K562 (cell line): ENCODE measurements around the gene APOO. TPM values are rescaled to one million over a fixed set of nuclear protein-coding genes. Genes with fewer than 3 reads are reported as not detected.

Experiments
- ATAC-seq: fragments of 200-7000 bp; cut with Tn5 transposase; 3 replicates; pipeline ENCODE4 v1.9.1; 2020; ENCODE audit warnings: moderate library complexity
- BruUV-seq: library from RNA; stranded (reverse); fragments of 400-500 nt; replicated peaks from 2 replicates; lab custom pipeline; 2021; lab: Mats Ljungman, UMichigan
- CTCF ChIA-PET: fragments of 300-600 bp; formaldehyde crosslinking; extraction: SDS; loops from one replicate; lab custom pipeline; 2021; ENCODE audit warnings: low intra/inter-chr PET ratio; lab: Yijun Ruan, JAX
- POLR2A ChIA-PET: fragments of 300-600, 350-650 bp; sonication (Branson Sonifier 250); formaldehyde crosslinking; extraction: SDS; loops from one replicate; lab custom pipeline; 2021; ENCODE audit warnings: antibody characterized with exemption, inconsistent platforms; lab: Yijun Ruan, JAX
- DNase-seq, 4 experiments: peaks; one replicate each; pipeline versions ENCODE4 v3.0.0 to v3.0.0-alpha.2; 2011 to 2018; ENCODE audit warnings: low spot score in 3 of 4, mixed read lengths in 3 of 4; ENCODE audit errors: extremely low read depth in 1 of 4
- FAIRE-seq: peaks from 2 replicates; lab custom pipeline; 2011; peaks lifted over from hg19 to GRCh38; lab: Jason Lieb, UNC
- H2AFZ ChIP-seq: 2 replicates; pipeline ENCODE4 v1.6.0; 2011; ENCODE audit warnings: low read depth, low read length, control low read depth, inconsistent platforms
- H3K27ac ChIP-seq: fragments of 200-600 bp; 3 replicates; pipeline ENCODE4 v1.8.0; 2011; ENCODE audit warnings: low read depth, mild to moderate bottlenecking, control low read depth, inconsistent platforms, low read length, moderate library complexity, mixed read lengths; ENCODE audit errors: extremely low read depth
- H3K27me3 ChIP-seq, 2 experiments: fragments of 300-600 bp in 1 of 2; 2 replicates in 1 of 2; 3 replicates in 1 of 2; pipeline versions ENCODE4 v1.6.0 to v1.8.0; 2011; ENCODE audit warnings: inconsistent platforms in 2 of 2, low read length in 2 of 2, mild to moderate bottlenecking in 1 of 2, mixed read lengths in 1 of 2, moderate library complexity in 1 of 2; ENCODE audit not compliant: control insufficient read depth in 2 of 2, insufficient read depth in 2 of 2
- H3K36me3 ChIP-seq: fragments of 300-600 bp; 3 replicates; pipeline ENCODE4 v1.8.0; 2011; ENCODE audit warnings: mild to moderate bottlenecking, low read length, inconsistent platforms; ENCODE audit not compliant: control insufficient read depth, insufficient read depth
- H3K4me1 ChIP-seq, 2 experiments: fragments of 200-600 bp in 1 of 2; replicated peaks in 1 of 2; 2 replicates in 1 of 2; 3 replicates in 1 of 2; pipeline versions ENCODE4 v1.5.1 to v1.8.0; 2011; ENCODE audit warnings: inconsistent platforms in 2 of 2, low read length in 2 of 2, mild to moderate bottlenecking in 1 of 2, mixed read lengths in 1 of 2, moderate library complexity in 1 of 2; ENCODE audit not compliant: control insufficient read depth in 2 of 2, insufficient read depth in 2 of 2
- H3K4me2 ChIP-seq: 2 replicates; pipeline ENCODE4 v1.6.1; 2011; ENCODE audit warnings: low read length, control low read depth, inconsistent platforms, mixed read lengths; ENCODE audit not compliant: insufficient read depth
- H3K4me3 ChIP-seq: fragments of 200-600 bp; sonication (generic), shearing (Covaris generic); 2 replicates; pipeline ENCODE4 v1.5.1; 2016; ENCODE audit warnings: control low read depth, inconsistent platforms
- H3K79me2 ChIP-seq: fragments of 200-600 bp; 3 replicates; pipeline ENCODE4 v1.8.0; 2011; ENCODE audit warnings: low read length, inconsistent platforms; ENCODE audit not compliant: control insufficient read depth, insufficient read depth
- H3K9ac ChIP-seq, 2 experiments: 2 replicates each; pipeline versions ENCODE4 v1.6.0 to v1.6.1; 2011; ENCODE audit warnings: low read depth in 2 of 2, low read length in 2 of 2, control low read depth in 1 of 2, inconsistent platforms in 1 of 2, mild to moderate bottlenecking in 1 of 2, mixed read lengths in 1 of 2; ENCODE audit not compliant: insufficient read depth in 1 of 2
- H3K9me1 ChIP-seq: one replicate; pipeline ENCODE4 v1.6.0; 2011; ENCODE audit warnings: inconsistent platforms, mild to moderate bottlenecking, low read length, moderate library complexity; ENCODE audit not compliant: control insufficient read depth, insufficient read depth
- H3K9me3 ChIP-seq: replicated peaks from 2 replicates; pipeline ENCODE4 v1.5.1; 2011; ENCODE audit warnings: low read depth, low read length, inconsistent platforms; ENCODE audit not compliant: control insufficient read depth, insufficient read depth
- H4K20me1 ChIP-seq: replicated peaks from 2 replicates; pipeline ENCODE4 v1.6.1; 2011; ENCODE audit warnings: low read length, inconsistent platforms, mixed read lengths; ENCODE audit not compliant: control insufficient read depth, insufficient read depth
- EWSR1 ChIP-seq: fragments of 450-650 bp; IDR thresholded peaks from 2 replicates; pipeline ENCODE4 v1.6.1; 2018; ENCODE audit warnings: borderline replicate concordance, mild to moderate bottlenecking, low read depth, moderate library complexity; ENCODE audit not compliant: partially characterized antibody
- MAZ ChIP-seq, 2 experiments: fragments of 450-650 bp in 1 of 2; sonication (generic) in 1 of 2; formaldehyde crosslinking; IDR thresholded peaks in 1 of 2; conservative IDR thresholded peaks in 1 of 2; 2 replicates each; pipeline versions ENCODE4 v1.4.0 to v1.5.0; 2020; ENCODE audit warnings: mild to moderate bottlenecking in 1 of 2, missing genetic modification reagents in 1 of 2
- NEUROD1 ChIP-seq: fragments of 150-350 bp; IDR thresholded peaks from 2 replicates; pipeline ENCODE4 v1.6.1; 2014; ENCODE audit warnings: borderline replicate concordance, low read length, low read depth; ENCODE audit not compliant: partially characterized antibody
- WGBS: fragments of 100-300 bp; shearing (Covaris generic); methylation state at CpG from one replicate; pipeline ENCODE4 v1.1.6; 2016; ENCODE audit warnings: low coverage, mixed read lengths; ENCODE audit not compliant: insufficient coverage; ENCODE audit errors: missing lambda C conversion rate; 5-methylcytosine and 5-hydroxymethylcytosine counted together
- in situ Hi-C: fragments of 300-500 bp; cut with MboI; formaldehyde crosslinking; loops from 4 replicates; pipeline ENCODE4 v1.15.0; 2018; ENCODE audit warnings: inconsistent platforms, mixed read lengths
- intact Hi-C: fragments of 100-400 bp; cut with micrococcal nuclease; formaldehyde crosslinking; loops from 2 replicates; pipeline ENCODE4 v1.14.2; 2022
- polyA plus RNA-seq, 8 experiments: library from polyadenylated mRNA; depleted of rRNA in 4 of 8; stranded (reverse) in 5 of 8; unstranded in 3 of 8; fragments of >200 nt; fragmentation: Nextera tagmentation in 2 of 8; fragmentation: Illumina TruSeq in 1 of 8; extraction: Ambion mirVana in 2 of 8; extraction: Trizol in 1 of 8; gene quantifications; 2 replicates each; pipeline versions ENCODE4 v1.2.1 to v1.2.3, GENCODE V29; 2011 to 2014; ENCODE audit warnings: inconsistent platforms in 1 of 8, missing spikeins in 1 of 8
- total RNA-seq, 7 experiments: library from RNA; depleted of rRNA in 6 of 7; stranded (reverse); fragments of >200 nt in 6 of 7; fragmentation: Illumina TruSeq in 2 of 7; extraction: Trizol in 2 of 7; gene quantifications; 2 replicates each; pipeline versions ENCODE4 v1.2.1 to v1.2.3, GENCODE V29; 2011 to 2021; ENCODE audit warnings: low replicate concordance in 1 of 7
- TF ChIP-seq, protein P1 (sequence below): fragments of 250-450 bp; sonication (Bioruptor Pico); IDR thresholded peaks from 2 replicates; pipeline ENCODE4 v1.5.0; 2021; ENCODE audit warnings: mild to moderate bottlenecking, moderate library complexity

Gene APOO
- total and polyA plus RNA-seq, 9 of the 15 experiments (the other 6 are each of a cell fraction or from before 2014, with no cell fraction given), result 37.3 to 76.4 (median 60.8) TPM

DNA sequence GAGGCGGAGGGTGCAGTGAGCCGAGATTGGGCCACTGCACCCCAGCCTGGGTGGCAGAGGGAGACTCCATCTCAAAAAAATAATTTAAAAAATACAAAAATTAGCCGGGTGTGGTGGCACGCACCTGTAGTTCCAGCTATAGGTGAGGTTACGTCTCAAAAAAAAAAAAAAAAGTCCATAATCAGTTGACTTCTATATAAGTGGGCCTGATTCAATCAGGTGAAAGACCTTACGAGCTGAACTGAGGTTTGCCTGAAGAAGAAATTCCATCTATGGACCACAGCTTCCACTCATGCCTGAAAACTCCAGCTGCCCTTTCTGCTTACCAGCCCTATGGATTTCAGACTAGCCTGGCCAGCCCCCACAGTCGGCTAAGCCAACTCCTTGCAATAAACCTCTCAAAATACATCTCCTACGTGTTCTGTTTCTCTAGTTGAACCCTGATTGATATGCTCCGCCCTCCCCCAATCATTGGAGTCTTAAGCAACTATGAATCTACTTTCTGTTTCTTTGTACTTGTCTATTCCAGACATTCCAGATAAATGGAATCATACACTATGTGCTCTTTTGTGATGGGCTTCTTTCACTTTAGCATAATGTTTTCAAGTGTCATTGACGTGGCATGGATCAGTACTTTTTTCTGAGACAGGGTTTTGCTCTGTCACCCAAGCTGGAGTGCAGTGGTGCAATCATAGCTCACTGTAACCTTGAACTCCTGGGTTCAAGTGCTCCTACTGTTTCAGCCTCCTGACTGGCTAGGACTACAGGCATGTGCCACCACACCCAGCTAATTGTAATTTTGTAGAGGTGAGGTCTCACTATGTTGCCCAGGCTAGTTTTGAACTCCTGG lies 88.1 kb downstream of the APOO start:
- no TSS peak for BruUV-seq
- H2AFZ ChIP-seq, result no peak overlapping the region
- H3K27ac ChIP-seq, result no peak overlapping the region
- CTCF ChIA-PET, result no interaction called here
- DNase-seq, result no peak
- no peak for TF ChIP-seq EWSR1
- TF ChIP-seq MAZ (CRISPR knock-in tag; conservative IDR thresholded peaks at IDR 0.05 in 1 of 2, IDR thresholded peaks at IDR 0.05 in 1 of 2), result no peak
- TF ChIP-seq, protein P1, sequence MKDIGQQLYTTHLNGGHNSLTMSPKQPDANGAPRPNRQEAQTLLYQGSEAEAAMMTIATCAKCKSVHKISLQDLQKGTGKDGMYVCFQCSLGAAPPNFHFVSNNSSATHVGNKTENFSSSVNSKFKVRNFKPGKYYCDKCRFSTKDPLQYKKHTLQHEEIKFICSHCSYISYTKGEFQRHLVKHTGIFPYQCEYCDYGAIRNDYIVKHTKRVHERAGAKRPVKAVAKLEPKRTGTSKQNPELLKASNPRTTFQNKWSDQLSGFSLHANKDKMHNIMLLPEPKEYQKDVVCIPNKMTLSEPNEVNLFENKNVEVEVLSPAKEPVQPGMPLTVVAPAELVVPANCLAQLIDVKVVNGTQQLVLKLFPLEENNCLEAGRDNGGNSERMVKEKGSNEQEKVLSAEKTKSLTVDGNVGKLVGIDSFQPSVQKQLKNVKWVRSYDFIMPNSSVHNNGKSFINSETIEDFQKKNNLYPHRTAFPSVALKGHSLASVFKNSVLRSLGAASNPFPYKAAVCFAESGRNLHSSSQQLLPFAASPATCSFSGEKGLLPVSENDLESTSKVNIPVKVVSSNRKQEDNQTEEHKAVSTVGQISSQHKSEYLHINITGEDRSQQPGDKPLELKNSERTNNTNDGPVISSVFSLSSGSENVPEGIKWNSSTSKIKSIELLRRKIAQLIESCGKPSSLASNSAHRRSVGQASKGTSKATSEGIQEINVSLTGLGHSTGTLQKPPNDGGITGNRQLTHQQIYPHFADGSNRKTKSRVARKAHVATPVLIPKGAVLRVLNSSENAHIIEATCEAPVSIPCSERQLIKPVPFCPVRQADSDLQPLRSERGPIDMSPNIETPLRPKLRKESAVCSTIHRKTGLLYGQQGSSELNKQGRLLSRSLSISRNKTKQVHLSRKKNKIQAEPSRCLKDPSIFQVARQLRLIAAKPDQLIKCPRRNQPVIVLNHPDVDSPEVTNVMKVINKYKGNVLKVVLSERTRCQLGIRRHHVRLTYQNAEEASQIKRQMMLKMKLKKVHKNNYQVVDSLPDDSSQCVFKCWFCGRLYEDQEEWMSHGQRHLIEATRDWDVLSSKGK (CRISPR knock-in tag), result no peak
- no peak for TF ChIP-seq NEUROD1
- no peak for ATAC-seq
- H3K27me3 ChIP-seq, result no peaks in the 10 kb centered on the region
- no peaks in the 10 kb centered on the region for H3K9me1 ChIP-seq
- no peaks in the 10 kb centered on the region for H3K9me3 ChIP-seq
- WGBS, result 52% methylated on average over 10 of the region's 10 CpGs
- POLR2A ChIA-PET, result no interaction called here
- H3K4me2 ChIP-seq, result no peak overlapping the region
- H3K9ac ChIP-seq, result no peak overlapping the region
- no peak for FAIRE-seq
- no peaks in the 10 kb centered on the region; a peak in 2 of 5 replicates for H3K4me1 ChIP-seq
- H3K4me3 ChIP-seq, result no peak overlapping the region
- intact Hi-C loops (no loop called here), in situ Hi-C loops (no loop called here)
- no peaks in the 10 kb centered on the region for H3K79me2 ChIP-seq
- H4K20me1 ChIP-seq, result no peaks in the 10 kb centered on the region
- no peaks in the 10 kb centered on the region for H3K36me3 ChIP-seq
